Endometrial microvascular endothelial cells (primary cell): Measurements from ENCODE around the gene RNF220. TPM values are rescaled to one million over a fixed set of nuclear protein-coding genes. Genes with fewer than 3 reads are reported as not detected.

ENCODE experiments used
- in situ Hi-C: cut with HindIII; loops from 2 replicates; pipeline ENCODE4 v1.10.0; 2017; ENCODE audit warnings: low sequenced_read_pairs, low pct_unique_long_range_greater_than_20kb; ENCODE audit errors: inconsistent ontology term
- total RNA-seq: library from RNA; depleted of rRNA; stranded (reverse); fragments of >200 nt; gene quantifications from one replicate; pipeline ENCODE4 v1.2.3, GENCODE V29; 2015; ENCODE audit errors: inconsistent ontology term

Gene RNF220
- total RNA-seq, 1 donor from 2014 or later: 112 TPM

DNA sequence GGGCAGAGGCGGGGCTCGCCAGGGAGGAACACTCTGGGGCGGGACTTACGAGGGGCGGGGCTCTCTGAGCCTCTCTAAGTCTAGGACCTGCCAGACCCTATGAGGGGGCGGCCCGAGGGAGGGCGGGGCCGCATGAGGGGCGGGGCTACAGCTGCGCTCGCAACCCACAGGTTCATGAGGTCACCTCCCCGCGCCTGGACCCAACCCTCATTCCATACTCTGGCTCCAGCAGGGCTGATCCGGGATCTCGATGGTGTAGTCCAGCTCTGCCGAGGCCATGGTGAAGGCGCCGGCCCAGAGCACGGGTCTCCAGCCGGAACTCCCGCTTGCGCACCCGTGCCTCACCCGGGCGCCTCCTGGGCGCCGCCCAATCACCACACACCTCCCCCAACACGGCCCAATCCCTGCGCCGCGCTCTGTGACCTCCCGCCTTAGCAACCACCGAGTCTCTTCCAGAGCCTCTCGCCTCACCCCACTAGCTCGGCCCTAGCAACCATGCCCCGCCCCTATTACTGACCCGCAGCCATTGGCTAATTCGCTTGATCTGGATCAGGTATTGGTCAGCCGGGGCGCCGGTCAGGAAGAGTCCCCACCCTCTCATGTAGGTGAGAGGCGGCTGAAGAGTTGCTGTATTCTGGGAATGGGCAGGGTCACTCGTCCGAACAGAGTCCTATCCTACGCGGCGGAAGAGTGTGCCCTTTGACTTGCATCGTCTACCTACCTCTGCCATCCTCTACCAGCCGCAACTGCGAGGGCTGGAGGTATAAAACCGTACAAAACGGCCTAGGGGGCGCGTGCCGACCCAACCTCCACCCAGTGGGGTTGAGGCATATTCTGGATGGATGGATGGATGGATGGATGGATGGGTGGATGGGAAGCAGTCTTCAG is 269.3 kb downstream of the RNF220 start, which contains the start of the genes ARMH1 and TMEM53:
Gene ARMH1 (plus strand): TSS at position 602 of the 888 bp plus-strand sequence. CDS start 14,984 bp downstream, outside the sequence.
Gene TMEM53 (minus strand): TSS at position 369 of the 888 bp plus-strand sequence. CDS start 90 bp downstream, at position 279.
- in situ Hi-C loops: no loop called here

DNA sequence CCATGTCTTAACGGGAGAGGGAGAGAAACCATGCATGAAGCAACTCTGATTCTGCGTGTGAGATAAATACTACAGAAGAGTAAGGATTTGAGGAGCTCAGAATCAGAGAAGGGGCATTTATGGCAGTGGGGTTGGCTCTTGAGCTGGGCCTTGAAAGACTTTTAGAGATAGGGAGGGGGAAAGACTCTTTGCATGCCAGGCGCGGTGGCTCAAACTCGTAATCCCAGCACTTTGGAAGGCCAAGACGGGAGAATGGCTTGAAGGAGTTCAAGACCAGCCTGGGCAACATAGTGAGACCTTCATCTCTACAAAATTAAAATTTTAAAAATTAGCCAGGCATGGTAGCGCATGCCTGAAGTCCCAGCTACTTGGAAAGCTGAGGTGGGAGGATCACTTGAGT is 270.1 kb downstream of the RNF220 start:
- in situ Hi-C loops: no loop called here

DNA sequence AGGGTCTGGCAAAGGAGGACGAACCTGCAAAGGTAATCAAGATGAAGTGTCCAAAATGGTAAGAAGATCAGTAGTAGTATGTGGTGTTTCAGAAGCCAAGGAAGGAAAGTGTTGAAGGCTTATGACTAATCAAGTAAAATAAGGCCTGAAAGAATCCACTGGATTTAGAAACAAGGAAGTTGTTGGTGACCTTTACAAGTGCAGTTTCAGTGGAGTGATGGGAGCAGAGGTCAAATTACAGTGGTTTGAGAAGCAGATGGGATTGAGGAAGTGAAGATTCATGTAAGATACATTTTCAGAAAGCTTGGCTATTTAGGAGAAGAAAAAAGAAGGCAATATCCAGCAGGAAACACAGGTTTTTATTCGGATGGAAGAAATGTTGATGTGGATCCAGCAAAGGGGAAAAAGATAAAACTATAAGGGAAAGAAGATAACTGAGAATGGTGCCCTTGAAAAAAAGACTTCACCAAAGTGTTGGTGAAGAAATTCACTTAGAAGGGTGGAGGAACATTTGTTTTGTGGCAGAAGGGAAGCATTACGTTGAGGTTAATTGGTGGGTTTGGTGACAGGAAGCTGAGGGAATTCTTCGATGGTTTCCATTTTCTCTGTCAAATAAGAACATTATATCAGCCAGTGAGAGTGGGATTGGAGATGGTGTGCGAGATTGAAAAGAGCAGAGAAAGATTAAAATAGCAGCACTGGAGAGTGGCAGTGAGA is 271.6 kb downstream of the RNF220 start:
- in situ Hi-C loops: no loop called here

DNA sequence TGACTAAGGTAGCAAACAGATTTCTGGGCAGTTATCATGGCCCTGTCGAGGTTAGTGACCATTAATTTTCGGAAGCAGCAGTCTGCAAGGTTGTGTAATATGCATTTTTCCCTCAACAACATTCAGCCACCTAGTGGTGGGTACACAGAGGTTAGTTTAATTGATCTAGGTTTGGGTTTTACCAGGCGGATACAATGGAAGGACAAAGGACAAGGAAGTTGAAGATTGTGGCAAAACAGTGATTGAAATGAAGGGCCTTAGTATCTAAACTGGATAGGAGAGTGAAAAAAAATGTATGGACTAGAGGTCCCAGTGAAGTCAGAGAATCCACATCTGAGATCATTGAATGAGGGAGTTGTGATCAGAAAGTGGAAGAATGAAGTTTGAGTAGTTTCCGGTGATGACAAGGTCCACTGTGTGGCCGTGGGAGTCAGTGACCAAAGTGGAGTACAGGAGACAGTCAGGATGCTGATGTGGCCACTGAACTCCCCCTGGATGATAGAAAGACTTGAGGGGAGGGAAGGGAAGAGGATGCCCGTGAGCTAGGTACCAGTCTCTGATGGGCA is 272.2 kb downstream of the RNF220 start:
- in situ Hi-C loops: no loop called here

DNA sequence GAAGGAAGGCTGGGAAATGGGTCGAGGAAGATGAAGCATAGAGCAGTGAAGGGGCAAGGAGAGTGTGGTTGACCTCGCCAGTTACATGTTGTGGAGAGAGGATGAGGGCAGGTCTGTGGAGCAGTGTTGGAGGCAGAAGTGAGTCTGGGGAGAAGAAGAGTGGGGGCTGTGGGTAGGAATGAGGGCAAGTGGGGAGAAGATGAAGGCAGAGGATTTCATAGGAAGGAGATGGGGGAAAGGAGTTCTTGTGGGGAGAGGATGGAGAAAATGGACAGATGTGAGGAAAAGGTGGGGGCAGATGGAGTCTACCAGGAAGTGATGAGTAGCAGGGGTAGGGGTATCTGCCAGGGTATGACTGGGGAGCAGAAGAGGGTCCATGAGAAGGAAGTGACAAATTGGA is 273.1 kb downstream of the RNF220 start:
- in situ Hi-C loops: no loop called here

DNA sequence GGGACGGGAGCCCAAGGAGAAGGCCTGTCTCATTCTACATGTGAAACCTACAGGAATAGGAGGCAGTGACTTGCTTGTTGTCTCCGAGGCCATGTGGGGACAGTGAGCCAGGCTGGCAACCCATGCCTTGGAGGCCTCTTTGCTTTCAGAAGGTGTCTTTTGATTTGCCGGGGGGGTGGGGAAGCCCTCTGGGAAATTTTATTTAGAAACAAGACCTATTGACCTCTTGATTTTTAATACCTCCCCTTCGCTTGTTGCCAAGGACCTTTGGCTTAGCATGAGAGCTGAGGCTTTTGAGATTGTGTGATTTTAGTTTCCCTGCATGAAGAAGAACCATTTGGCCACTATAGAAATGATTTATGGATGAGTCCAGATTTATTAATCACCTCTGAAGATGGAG is 273.6 kb downstream of the RNF220 start:
- in situ Hi-C loops: no loop called here

DNA sequence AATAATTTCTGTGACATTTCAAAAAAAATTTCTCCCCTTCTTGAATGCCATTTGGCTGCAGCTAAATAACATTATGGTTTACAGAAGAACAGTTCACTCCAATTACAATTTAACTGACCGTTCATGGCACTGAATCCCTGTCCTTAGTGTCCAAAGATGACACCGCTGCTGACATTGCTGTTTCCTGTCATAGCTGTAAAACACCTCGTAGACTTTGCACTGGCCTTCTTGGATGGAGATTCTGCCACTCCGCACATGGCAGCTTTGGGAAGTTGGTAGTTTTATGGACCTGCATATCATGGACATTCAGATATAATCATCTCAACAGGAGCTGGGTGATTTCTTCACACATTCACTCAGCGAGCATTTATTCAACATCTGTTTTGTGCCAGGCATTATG is 274.4 kb downstream of the RNF220 start:
- in situ Hi-C loops: no loop called here

DNA sequence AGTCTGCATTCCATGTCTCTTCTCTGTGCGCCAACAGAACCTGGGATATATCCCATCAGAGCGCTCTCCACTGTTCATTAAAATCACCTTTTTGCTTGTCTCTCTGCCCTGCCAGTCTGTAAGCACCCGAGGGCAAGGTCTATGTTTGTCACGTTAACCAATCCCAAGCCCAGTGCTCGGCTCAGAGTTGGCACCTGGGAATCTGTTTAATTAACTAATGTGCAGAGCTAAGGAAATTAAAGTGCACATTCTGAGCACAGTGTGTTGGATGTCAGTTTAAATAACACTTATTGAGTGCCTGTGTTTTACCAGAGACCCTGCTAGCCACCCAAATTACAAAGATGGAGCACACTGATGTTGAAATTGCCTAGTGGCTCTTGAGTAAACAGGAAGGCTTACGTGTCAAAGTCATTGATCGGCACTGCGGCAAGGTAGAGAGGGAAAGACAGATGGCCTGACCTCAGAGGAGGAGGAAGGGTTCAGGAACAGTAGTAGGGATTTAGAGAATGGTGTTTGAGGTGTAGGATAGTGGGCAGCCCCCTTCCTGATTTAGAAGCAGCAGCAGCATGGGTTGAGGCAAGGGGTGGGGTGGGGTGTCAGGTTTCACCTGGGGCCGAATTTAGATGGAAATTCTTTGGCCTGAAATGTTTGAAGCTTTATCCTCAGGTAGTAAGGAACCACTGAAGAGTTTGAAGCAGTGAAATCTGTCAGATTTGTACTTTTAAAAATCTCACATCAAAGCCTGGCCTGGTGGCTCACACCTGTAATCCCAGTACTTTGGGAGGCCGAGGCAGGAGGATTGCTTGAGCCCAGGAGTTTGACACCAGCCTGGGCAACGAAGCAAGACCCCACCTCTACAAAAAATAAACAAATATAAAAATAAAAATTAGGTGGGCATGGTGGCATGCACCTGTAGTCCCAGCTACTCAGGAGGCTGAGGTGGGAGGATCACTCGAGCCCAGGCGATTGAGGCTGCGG is 277.1 kb downstream of the RNF220 start:
- in situ Hi-C loops: no loop called here

DNA sequence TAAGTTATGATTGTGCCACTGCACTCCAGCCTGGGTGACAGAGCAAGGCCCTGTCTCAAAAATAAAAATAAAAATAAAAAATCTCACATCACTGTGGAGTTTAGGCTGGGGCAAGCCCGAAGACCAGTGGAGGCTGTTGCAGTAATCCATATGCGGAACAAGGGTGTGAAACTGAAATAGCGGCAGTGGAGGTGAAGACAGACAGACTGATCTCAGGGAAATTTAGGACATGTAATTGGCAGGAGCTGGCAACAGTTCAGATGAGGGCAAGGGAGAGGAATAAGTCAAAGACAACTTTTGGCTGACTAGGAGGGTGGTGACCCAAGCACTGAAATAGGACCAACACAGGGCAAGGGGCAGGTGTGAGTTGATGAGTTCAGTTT is 277.8 kb downstream of the RNF220 start:
- in situ Hi-C loops: no loop called here

DNA sequence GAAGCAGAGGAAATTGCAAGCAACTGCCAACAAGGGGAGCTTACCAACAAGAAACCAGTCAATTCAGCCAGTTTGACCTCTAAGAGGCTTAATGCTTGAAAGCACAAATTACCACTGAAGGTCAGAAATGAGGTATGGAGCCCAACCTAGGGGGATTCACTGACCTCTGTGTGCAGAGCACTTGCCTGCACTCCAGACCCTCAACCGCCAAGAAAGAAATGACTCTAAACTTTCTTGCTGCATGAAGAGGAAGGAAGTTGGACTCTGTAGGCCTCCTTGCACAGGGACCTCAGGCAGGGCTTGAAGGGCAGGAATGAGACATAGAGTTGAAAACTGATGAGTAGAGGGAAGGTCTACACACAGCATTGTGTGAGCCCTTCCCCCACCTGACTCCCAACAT is 279.5 kb downstream of the RNF220 start:
- in situ Hi-C loops: no loop called here

DNA sequence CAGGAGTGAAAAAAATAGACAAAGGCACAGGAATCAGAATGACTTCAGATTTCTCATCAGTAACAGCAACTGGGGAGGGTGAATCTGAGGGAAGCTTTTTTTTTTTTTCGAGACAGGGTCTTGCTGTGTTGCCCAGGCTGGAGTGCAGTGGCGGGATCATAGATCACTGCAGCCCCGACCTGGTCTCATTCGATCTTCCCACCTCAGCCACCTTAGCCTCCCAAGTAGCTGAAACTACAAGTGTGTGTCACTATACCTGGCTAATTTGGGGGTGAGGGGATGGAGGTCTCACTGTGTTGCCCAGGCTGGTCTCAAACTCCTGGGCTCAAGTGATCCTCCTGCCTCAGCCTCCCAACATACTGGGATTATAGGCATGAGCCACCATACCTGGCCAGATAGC is 280.2 kb downstream of the RNF220 start:
- in situ Hi-C loops: no loop called here

DNA sequence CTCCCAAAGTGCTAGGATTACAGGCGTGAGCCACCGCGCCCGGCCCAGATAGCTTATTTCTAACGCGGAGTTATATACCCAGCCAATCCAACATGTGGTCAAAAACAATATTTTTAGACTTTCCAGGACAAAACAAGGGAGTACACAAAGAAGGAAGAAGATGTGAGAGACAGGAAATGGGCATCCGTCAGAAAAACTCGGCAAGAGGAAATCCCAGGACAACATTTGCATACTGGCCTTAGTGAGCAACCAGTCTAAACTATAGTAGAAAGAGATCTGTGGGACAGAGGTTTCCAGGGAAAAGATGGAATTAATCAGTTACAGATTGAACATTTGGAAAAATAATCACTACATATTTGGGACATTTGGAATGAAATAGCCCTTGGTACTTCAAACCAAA is 280.8 kb downstream of the RNF220 start:
- in situ Hi-C loops: no loop called here

DNA sequence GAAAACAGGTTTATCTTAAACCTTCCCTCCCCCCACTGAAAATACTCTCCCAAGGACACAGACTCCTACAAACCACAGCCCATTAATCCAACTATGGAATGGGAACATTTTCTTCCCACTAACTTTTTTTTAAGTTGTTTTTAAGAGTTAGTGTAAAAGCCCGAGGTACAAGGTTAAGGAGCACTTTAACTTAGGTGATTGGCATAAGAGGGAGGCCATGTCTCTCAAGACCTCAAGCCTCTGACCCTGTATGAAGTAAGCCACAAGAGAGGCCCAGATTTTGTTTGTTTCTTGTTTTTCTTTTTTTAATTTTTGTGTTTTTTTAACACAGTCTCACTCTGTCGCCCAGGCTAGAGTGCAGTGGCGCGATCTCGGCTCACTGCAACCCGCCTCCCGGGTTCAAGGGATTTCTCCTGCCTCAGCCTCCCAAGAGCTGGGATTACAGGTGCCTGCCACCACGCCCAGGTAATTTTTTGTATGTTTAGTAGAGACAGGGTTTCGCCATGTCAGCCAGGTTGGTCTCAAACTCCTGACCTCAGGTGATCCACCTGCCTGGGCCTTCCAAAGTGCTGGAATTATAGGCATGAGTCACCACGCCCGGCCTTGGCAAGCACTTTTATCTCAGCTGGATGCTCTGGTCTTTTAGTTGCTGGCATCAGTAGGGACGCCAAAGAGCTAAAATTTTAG is 283.8 kb downstream of the RNF220 start:
- in situ Hi-C loops: no loop called here

DNA sequence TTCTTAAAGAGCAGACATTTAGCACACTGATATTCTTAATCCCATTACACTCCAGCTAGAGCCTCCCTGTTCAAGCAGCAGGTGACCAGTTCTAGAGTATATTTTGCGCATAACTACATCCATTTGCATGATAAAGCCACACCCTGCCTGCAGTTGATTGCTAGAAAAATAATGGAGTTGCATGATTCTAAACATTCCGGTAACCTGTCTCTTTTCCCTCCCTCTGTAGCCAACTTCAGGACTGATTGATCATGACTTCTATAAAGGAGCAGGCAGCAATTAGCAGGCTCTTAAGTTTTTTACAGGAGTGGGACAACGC is 284.4 kb downstream of the RNF220 start:
- in situ Hi-C loops: no loop called here

DNA sequence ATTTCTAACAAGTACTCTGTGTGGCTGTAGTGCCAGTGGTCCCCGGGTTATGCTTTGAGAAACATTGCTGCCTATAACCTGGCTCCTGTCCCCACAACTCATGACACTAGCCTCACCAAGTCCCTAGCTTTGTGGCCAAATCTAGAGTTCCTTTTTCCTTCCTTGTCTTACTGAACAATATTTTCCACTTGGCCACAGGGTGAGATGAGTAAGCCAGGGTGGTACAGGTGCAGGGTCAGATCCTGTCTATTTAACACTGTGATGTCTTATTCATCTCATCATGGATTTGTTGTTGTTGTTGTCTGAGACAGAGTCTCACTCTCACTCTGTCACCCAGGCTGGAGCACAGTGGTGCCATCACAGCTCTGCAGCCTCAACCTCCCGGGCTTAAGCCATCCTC is 288.1 kb downstream of the RNF220 start:
- in situ Hi-C loops: no loop called here

DNA sequence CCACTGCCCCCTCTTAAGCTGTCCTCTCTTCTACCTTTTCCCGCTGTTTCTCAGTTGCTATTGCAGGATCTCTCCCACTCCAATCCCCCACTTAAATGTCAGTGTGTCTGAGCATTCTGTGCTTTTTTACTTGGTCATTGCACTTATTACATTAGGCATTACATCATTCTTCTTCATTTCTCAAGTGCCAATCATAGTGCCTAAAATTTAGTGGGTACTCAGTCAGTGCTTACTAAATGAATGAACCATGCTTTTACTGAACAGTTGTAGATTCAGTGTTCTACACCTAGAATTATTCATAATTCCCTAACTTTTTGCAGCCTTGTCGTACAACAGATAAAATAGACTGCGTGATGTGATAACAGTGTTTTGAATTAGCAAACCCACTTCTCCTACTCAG is 288.8 kb downstream of the RNF220 start:
- in situ Hi-C loops: no loop called here

DNA sequence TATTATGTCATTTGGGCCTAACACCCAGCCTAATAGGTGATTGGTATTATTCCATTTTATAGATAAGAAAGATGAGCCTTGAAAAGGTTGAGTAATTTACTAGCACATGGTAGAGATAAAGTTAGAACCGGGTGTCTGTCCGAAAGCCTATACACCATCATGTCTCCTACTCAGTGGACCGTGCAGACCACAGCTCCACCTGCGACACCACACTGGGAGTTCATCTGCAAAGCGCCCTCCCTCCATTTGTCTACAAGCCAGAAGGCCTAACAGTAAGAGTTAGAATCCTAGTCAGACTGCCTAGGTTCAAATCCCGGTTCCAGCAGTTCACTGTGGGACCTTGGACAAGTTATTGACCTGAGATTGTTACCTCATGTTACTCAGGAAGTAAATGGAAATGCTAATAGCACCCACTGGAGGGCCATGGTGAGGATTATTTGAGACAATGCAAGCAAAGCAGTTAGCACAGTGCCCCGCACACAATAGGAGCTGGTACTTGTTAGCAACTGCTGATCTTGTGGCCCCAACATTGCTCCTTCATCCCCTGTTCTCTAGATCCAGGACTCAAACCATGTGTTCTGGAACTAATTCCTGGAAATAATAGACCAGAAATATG is 289.9 kb downstream of the RNF220 start:
- in situ Hi-C loops: no loop called here

DNA sequence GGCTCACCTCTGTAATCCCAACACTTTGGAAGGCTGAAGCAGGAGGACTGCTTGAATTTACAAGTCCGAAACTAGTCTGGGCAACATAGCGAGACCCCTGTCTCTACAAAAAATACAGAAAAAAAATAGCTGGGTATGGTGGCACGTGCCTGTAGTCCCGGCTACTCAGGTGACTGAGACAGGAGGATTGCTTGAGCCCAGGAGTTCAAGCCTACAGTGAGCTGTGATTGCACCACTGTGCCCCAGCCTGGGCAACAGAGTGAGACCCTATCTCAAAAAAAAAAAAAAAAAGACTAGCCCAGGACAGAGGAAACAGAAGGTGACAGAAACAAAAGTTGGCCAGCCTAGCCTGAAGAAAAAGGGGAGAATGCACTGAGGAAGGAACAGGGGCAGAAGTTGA is 290.6 kb downstream of the RNF220 start:
- in situ Hi-C loops: no loop called here
